Measurements from ENCODE around the gene TSPOAP1. TPM values are rescaled to one million over a fixed set of nuclear protein-coding genes. Genes with fewer than 3 reads are reported as not detected.

TSPOAP1 gene
- total and polyA plus RNA-seq, 10 of the 15 experiments (the other 5 are each of a cell fraction or from before 2014, with no cell fraction given): 0.58 to 16.4 (median 4.2) TPM; not detected in 1

- TF ChIP-seq BCL3 (IDR thresholded peaks at IDR 0.05; ENCODE audit: borderline replicate concordance, insufficient read depth, low read depth, low read length, poor library complexity, severe bottlenecking) (peak; percentile 95), SMAD5 (IDR thresholded peaks at IDR 0.05; ENCODE audit: low read depth) (0 out of 2 replicates have a peak, but pooled peaks have one; percentile 13), SMC3 (IDR thresholded peaks at IDR 0.05; ENCODE audit: borderline replicate concordance, low read length) (peak; percentile 19; the same call in 1 of the 2 replicates), TCF12 (IDR thresholded peaks at IDR 0.05; ENCODE audit: low read depth, low read length) (peak; percentile 92), ZBTB4 (CRISPR knock-in tag; IDR thresholded peaks at IDR 0.05) (no peak), CBFB (IDR thresholded peaks at IDR 0.05; ENCODE audit: low read depth) (peak; percentile 79; the same call in 1 of the 2 replicates), BCL11A (IDR thresholded peaks at IDR 0.05; ENCODE audit: low read depth, low read length) (no peak), POU2F2 (IDR thresholded peaks at IDR 0.05; ENCODE audit: borderline replicate concordance, low read depth, low read length) (peak; percentile 59; the same call in 1 of the 3 replicates), ZBTB33 (IDR thresholded peaks at IDR 0.05) (no peak), CUX1 (IDR thresholded peaks at IDR 0.05; ENCODE audit: insufficient replicate concordance, low read depth, low read length) (no peak), MEF2B (IDR thresholded peaks at IDR 0.05; ENCODE audit: partially characterized antibody, poor library complexity, severe bottlenecking) (no peak), KDM1A (IDR thresholded peaks at IDR 0.05; ENCODE audit: borderline replicate concordance) (no peak), IKZF1 (conservative IDR thresholded peaks at IDR 0.05) (peak; percentile 88), JUND (IDR thresholded peaks at IDR 0.05; ENCODE audit: low read depth, low read length) (peak; percentile 94; the same call in 1 of the 2 replicates), MTA2 (IDR thresholded peaks at IDR 0.05; ENCODE audit: low read depth) (peak; percentile 41; the same call in 1 of the 2 replicates), RUNX3 (IDR thresholded peaks at IDR 0.05; ENCODE audit: low read length) (peak; percentile 91)
These were observed 23.4 kb upstream of the TSPOAP1 start, which contains the start of gene SUPT4H1 (continued) for GRCh38 chr17:58351831-58352595.

Data from GM12878 (cell line).